Renal cortical epithelial cell (primary cell): ENCODE data around the gene GPNMB. TPM values are rescaled to one million over a fixed set of nuclear protein-coding genes. Genes with fewer than 3 reads are reported as not detected.
"Not testable (repeated sequence)": the region's sequence is repeated elsewhere in the genome, so short reads cannot be mapped to it uniquely, and the experiment has no call there.

Experiments
- DNase-seq: peaks from one replicate; pipeline ENCODE4 v3.0.0-alpha.2; 2011; ENCODE audit warnings: low read depth
- total RNA-seq: library from RNA; depleted of rRNA; stranded (reverse); fragments of >200 nt; gene quantifications from 2 replicates; pipeline ENCODE4 v1.2.3, GENCODE V29; 2014

GPNMB gene
- total RNA-seq, 1 donor from 2014 or later: 120 TPM

GRCh38 chr7:23299770-23300300 is 53.3 kb downstream of the GPNMB start:
- DNase-seq: peak; percentile 18

GRCh38 chr7:23306936-23307521 is 60.5 kb downstream of the GPNMB start:
- no peak for DNase-seq

- no peak for DNase-seq
Observed at GRCh38 chr7:23308754-23309153, 62.2 kb downstream of the GPNMB start.

- DNase-seq: not testable (repeated sequence)
Observed at GRCh38 chr7:23312141-23312540, 65.6 kb downstream of the GPNMB start.

- peak; percentile 31 for DNase-seq
Observed at GRCh38 chr7:23315366-23315765, 68.8 kb downstream of the GPNMB start.

Other genes with a start within 250 kb of the GPNMB start
- gene HYCC1, start 232.6 kb upstream of the GPNMB start, total RNA-seq: 41.3 and 49.0 TPM in 2 replicates
- gene KLHL7, start 141.0 kb upstream of the GPNMB start, total RNA-seq: 50.6 and 53.1 TPM in 2 replicates
- 39.5 and 64.3 TPM in 2 replicates for gene NUP42, start 64.7 kb upstream of the GPNMB start, total RNA-seq
- gene MALSU1, start 52.6 kb downstream of the GPNMB start, total RNA-seq: 55.3 and 72.2 TPM in 2 replicates
- gene IGF2BP3, start 223.7 kb downstream of the GPNMB start, total RNA-seq: 43.9 and 50.8 TPM in 2 replicates